Body of pancreas (tissue), 4 donors: ENCODE data around the gene ZNF536. TPM values are rescaled to one million over a fixed set of nuclear protein-coding genes. Genes with fewer than 3 reads are reported as not detected.

ENCODE experiments used
- ATAC-seq: fragments of 150-250 bp; one replicate; pipeline ENCODE4 v1.9.1; 2016
- DNase-seq, 4 donors: peaks; one replicate each; pipeline ENCODE4 v3.0.0-alpha.2; 2019
- H3K27ac ChIP-seq, 4 donors: fragments of 200-600 bp; sonication (generic); 1 replicate in 3 of 4; 2 replicates in 1 of 4; pipeline versions ENCODE4 v1.5.1 to v1.6.1; 2016 to 2019; ENCODE audit warnings: mild to moderate bottlenecking in 1 of 4, mixed read lengths in 1 of 4, moderate library complexity in 1 of 4
- H3K27me3 ChIP-seq, 2 donors: fragments of 200-600 bp; sonication (generic); one replicate each; pipeline ENCODE4 v1.6.0; 2016; ENCODE audit warnings: mild to moderate bottlenecking in 1 of 2
- H3K36me3 ChIP-seq, 2 donors: fragments of 200-600 bp; sonication (generic); replicated peaks in 1 of 2; 2 replicates each; pipeline ENCODE4 v1.5.1; 2016; ENCODE audit warnings: low read depth in 2 of 2; ENCODE audit not compliant: insufficient read depth in 1 of 2
- H3K4me1 ChIP-seq: fragments of 200-600 bp; sonication (generic); one replicate; pipeline ENCODE4 v1.6.0; 2016
- H3K4me3 ChIP-seq, 2 donors: fragments of 200-600 bp; sonication (generic); 1 replicate in 1 of 2; 2 replicates in 1 of 2; pipeline ENCODE4 v1.5.1; 2016 to 2019
- H3K9me3 ChIP-seq, 3 donors: fragments of 200-600 bp; sonication (generic); 1 replicate in 2 of 3; 2 replicates in 1 of 3; pipeline ENCODE4 v1.5.1; 2016
- POLR2A ChIP-seq, 3 donors: fragments of 450-650 bp; IDR thresholded peaks; one replicate each; pipeline ENCODE4 v1.6.1; 2016; ENCODE audit warnings: antibody characterized with exemption in 3 of 3, mild to moderate bottlenecking in 2 of 3
- WGBS, 2 donors: methylation state at CpG; one replicate each; pipeline ENCODE4 v1.1.5; 2017; 5-methylcytosine and 5-hydroxymethylcytosine counted together
- intact Hi-C: fragments of 100-400 bp; cut with DNase I; formaldehyde crosslinking; loops from one replicate; pipeline ENCODE4 v1.15.1; 2023
- total RNA-seq, 2 donors: library from RNA; depleted of rRNA; stranded (reverse); fragments of >200 nt; gene quantifications; one replicate each; pipeline ENCODE4 v1.1.0, GENCODE V29; 2016
- TF ChIP-seq, protein P1 (sequence below), 7 experiments: fragments of 450-650 bp in 4 of 7; fragments of 200-600 bp in 3 of 7; sonication (generic) in 3 of 7; IDR thresholded peaks; one replicate each; pipeline ENCODE4 v1.5.1; 2016 to 2019; ENCODE audit warnings: antibody characterized with exemption in 7 of 7

ZNF536 gene
- total RNA-seq, 2 donors from 2014 or later: not detected

DNA sequence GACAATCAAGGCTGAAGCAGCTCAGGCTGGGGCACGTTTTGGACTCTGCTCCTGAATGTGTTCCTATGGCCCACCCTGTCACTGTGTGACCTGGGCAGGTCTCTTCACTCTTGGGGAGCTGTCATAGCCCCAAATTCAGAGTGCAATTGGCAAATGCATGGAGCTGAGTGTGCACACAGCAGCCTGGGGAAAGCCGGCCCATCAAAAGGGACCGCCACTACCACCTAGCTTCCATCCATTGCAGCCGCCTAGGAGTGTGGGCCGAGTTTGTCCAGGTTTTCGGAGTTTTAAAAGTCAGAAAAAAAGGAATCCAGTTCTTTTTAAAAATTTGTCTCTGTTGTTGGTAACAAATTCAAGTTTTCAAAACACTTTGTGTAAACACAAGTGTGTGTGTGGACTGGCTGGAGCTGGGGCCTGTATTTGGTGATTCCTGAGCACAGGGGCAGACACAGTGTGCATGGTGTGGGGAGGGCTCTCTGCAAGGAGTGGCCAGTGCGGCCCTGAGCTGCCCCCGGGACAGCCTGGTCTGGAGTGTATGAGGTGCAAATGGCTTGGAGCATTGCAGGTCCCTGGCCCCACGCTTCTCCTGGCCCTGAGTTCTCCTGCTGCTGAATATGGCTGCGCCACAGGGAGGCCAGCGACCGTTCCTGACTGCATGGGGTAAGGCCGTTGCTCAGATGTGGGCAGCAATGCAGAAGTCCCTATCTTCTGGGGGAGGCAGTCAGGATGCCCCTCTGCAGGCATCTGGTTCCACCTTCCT is 13.2 kb upstream of the ZNF536 start:
- H3K27me3 ChIP-seq: no peaks in the 10 kb centered on the region
- ATAC-seq: no peak
- TF ChIP-seq POLR2A (IDR thresholded peaks at IDR 0.05): no peak
- TF ChIP-seq, protein P1, sequence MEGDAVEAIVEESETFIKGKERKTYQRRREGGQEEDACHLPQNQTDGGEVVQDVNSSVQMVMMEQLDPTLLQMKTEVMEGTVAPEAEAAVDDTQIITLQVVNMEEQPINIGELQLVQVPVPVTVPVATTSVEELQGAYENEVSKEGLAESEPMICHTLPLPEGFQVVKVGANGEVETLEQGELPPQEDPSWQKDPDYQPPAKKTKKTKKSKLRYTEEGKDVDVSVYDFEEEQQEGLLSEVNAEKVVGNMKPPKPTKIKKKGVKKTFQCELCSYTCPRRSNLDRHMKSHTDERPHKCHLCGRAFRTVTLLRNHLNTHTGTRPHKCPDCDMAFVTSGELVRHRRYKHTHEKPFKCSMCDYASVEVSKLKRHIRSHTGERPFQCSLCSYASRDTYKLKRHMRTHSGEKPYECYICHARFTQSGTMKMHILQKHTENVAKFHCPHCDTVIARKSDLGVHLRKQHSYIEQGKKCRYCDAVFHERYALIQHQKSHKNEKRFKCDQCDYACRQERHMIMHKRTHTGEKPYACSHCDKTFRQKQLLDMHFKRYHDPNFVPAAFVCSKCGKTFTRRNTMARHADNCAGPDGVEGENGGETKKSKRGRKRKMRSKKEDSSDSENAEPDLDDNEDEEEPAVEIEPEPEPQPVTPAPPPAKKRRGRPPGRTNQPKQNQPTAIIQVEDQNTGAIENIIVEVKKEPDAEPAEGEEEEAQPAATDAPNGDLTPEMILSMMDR (IDR thresholded peaks at IDR 0.05): no peak
- no peak overlapping the region for H3K27ac ChIP-seq
- no peak overlapping the region for H3K4me3 ChIP-seq
- intact Hi-C loops: no loop called here
- no peaks in the 10 kb centered on the region for H3K9me3 ChIP-seq
- 68 to 73% methylated on average over 13 of the region's 13 CpGs for WGBS, 2 donors
- no peak for DNase-seq
- no peaks in the 10 kb centered on the region for H3K4me1 ChIP-seq
- no peaks in the 10 kb centered on the region for H3K36me3 ChIP-seq

DNA sequence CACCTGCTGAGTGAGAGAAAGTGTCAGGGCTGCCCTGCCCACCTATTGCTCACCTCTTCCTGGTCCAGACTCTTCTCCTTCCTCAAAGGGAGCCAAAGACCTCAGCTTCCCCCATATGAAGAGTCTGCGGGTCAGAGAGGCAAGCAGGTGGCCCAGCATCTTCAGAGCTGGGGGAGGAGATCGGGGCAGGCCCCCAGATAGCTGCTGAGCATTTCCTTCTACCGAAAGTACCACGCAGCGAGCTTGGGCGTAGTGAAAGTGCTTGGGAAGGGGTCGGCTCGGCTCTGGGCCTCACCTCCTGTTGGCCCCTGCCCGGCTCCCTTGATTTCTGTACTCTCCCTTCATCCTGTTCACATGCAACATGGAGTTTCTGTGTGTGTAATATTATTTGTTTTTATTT is 12.2 kb upstream of the ZNF536 start:
- 78 to 89% methylated on average over 5 to 9 of the region's 9 CpGs for WGBS, 2 donors
- ATAC-seq (no peak), DNase-seq (no peak)
- no peaks in the 10 kb centered on the region for H3K36me3 ChIP-seq
- TF ChIP-seq, protein P1 (IDR thresholded peaks at IDR 0.05): no peak
- TF ChIP-seq POLR2A (IDR thresholded peaks at IDR 0.05): no peak
- H3K4me3 ChIP-seq: no peak overlapping the region
- no peaks in the 10 kb centered on the region for H3K9me3 ChIP-seq
- H3K27me3 ChIP-seq: no peaks in the 10 kb centered on the region
- H3K27ac ChIP-seq: no peak overlapping the region
- H3K4me1 ChIP-seq: no peaks in the 10 kb centered on the region
- intact Hi-C loops: no loop called here

DNA sequence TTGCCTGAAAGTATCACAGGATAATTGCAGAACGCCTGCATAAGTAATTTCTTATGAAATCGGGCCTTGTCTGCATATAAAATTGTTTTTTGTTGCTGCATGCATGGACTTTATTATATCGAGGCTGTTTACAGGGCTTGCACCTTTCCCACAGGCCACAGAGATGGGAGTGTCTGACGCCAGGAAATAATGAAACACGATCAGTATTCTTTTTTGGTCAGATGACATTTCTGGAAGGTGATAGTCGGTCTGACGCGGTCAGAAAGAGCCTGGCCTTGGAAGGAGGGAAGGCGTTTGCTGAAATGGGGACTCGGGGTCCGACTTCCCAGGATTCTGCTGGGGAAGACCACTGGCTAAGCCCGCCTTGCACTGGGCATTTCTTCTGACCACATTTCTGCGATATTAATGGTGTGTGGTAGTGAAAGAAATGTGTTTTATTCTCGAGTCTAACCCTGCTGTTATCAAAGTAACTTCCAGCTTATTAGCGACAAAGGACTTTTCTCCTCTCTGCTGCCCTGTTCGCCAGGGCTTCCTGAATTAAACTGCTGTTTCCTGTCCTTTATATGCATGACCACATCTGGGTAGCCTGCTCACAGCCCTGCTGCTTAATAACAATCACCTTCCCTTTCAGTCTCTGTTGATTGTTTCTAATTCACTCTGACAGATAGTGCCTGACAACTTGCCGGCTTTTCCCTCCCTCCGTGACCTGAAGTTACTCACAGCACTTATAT is 11.6 kb upstream of the ZNF536 start:
- Histone ChIP-seq H3K27me3 (no peaks in the 10 kb centered on the region), H3K36me3 (no peaks in the 10 kb centered on the region), H3K4me3 (no peak overlapping the region), H3K4me1 (no peaks in the 10 kb centered on the region), H3K9me3 (no peaks in the 10 kb centered on the region), H3K27ac (no peak overlapping the region)
- ATAC-seq (no peak), DNase-seq (no peak)
- intact Hi-C loops: no loop called here
- 42 to 56% methylated on average over 18 of the region's 18 CpGs for WGBS, 2 donors
- no peak for TF ChIP-seq POLR2A (IDR thresholded peaks at IDR 0.05)
- TF ChIP-seq, protein P1 (IDR thresholded peaks at IDR 0.05): no peak

DNA sequence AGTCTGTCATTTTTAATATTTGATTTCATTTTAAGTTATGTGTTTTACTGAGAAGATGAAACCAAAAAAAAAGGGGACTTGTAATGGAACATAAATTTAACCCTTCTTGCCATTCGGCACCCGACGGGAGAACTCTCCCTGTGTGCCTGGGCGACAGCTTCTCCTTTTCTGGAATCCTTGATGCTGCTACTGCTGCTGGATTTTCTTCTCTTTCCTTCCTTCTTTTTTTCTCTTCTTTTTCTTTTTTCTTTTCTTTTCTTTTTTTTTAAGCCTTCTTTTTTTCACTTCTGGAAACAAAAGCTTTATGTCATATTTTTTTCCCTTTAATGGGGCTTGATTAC is 11.1 kb upstream of the ZNF536 start:
- 76 to 82% methylated on average over 4 of the region's 4 CpGs for WGBS, 2 donors
- DNase-seq: no peak
- no peaks in the 10 kb centered on the region for H3K4me1 ChIP-seq
- ATAC-seq: no peak
- TF ChIP-seq, protein P1 (IDR thresholded peaks at IDR 0.05): no peak
- no peak for TF ChIP-seq POLR2A (IDR thresholded peaks at IDR 0.05)
- no peaks in the 10 kb centered on the region for H3K9me3 ChIP-seq
- intact Hi-C loops: no loop called here
- H3K36me3 ChIP-seq: no peaks in the 10 kb centered on the region
- no peak overlapping the region for H3K4me3 ChIP-seq
- H3K27ac ChIP-seq: no peak overlapping the region
- H3K27me3 ChIP-seq: no peaks in the 10 kb centered on the region
